Camera-type eye (tissue), 1 donor: Measurements from ENCODE around the gene ANKRD18A. TPM values are rescaled to one million over a fixed set of nuclear protein-coding genes. Genes with fewer than 3 reads are reported as not detected.

ENCODE experiments used
- total RNA-seq: library from RNA; depleted of rRNA; stranded (reverse); fragments of >200 nt; gene quantifications from one replicate; pipeline ENCODE4 v1.2.3, GENCODE V29; 2014

ANKRD18A gene
- total RNA-seq: 4.6 TPM

GRCh38 chr9:38620483-38621433, at the start of gene ANKRD18A:
ANKRD18A (minus strand) TSS chr9:38620596; CDS start chr9:38620285, 311 bp downstream.

Other genes with a start within 250 kb of the ANKRD18A start
- gene ALDH1B1, start 227.9 kb downstream of the ANKRD18A start, total RNA-seq: 13.5 TPM
- 11.7 TPM for gene IGFBPL1, start 196.1 kb downstream of the ANKRD18A start, total RNA-seq
- not detected for gene FAM240B, start 99.5 kb upstream of the ANKRD18A start, total RNA-seq